GM12891 (cell line): ENCODE measurements around the gene PLPP7.

Experiments used
- DNase-seq: peaks from one replicate; pipeline ENCODE4 v3.0.0; 2011; ENCODE audit warnings: low spot score; ENCODE audit not compliant: insufficient read length
- FAIRE-seq: peaks from 2 replicates; lab custom pipeline; 2011; peaks lifted over from hg19 to GRCh38; lab: Jason Lieb, UNC
- PAX5 ChIP-seq: IDR thresholded peaks from 2 replicates; pipeline ENCODE4 v1.6.1; 2011; ENCODE audit warnings: low read length, moderate library complexity, mild to moderate bottlenecking; ENCODE audit not compliant: insufficient read depth, severe bottlenecking
- POLR2A ChIP-seq: IDR thresholded peaks from 2 replicates; pipeline ENCODE4 v1.6.1; 2011; ENCODE audit warnings: low read depth, low read length, control low read depth
- POLR2AphosphoS5 ChIP-seq: IDR thresholded peaks from 2 replicates; pipeline ENCODE4 v1.6.1; 2011; ENCODE audit warnings: low read depth, low read length, control low read depth
- POU2F2 ChIP-seq: IDR thresholded peaks from 2 replicates; pipeline ENCODE4 v1.6.1; 2011; ENCODE audit warnings: low read depth, mild to moderate bottlenecking, control low read depth, low read length, moderate library complexity
- SPI1 ChIP-seq: IDR thresholded peaks from 2 replicates; pipeline ENCODE4 v1.6.1; 2011; ENCODE audit warnings: low read depth, low read length, control low read depth
- TAF1 ChIP-seq: IDR thresholded peaks from 2 replicates; pipeline ENCODE4 v1.6.1; 2011; ENCODE audit warnings: low read depth, low read length, control low read depth

The PLPP7 gene

DNA sequence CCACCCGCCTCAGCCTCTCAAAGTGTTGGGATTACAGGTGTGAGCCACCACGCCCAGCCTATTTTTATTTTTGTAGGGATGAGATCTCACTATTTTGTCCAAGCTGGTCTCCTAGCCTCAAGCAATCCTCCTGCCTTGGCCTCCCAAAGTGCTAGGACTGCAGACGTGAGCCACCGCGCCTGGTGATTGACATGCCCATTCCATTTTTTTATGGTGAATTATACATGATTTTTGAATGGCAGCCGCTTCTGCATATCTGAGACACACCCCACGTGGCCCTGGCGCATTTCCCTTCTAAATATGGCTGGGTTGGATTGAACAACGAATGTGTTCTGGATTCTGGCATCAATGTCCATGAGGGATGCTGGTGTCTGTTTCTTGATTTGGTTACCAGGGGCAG lies 22.7 kb downstream of the PLPP7 start:
- DNase-seq (no peak), FAIRE-seq (no peak)
- no peak for TF ChIP-seq TAF1

DNA sequence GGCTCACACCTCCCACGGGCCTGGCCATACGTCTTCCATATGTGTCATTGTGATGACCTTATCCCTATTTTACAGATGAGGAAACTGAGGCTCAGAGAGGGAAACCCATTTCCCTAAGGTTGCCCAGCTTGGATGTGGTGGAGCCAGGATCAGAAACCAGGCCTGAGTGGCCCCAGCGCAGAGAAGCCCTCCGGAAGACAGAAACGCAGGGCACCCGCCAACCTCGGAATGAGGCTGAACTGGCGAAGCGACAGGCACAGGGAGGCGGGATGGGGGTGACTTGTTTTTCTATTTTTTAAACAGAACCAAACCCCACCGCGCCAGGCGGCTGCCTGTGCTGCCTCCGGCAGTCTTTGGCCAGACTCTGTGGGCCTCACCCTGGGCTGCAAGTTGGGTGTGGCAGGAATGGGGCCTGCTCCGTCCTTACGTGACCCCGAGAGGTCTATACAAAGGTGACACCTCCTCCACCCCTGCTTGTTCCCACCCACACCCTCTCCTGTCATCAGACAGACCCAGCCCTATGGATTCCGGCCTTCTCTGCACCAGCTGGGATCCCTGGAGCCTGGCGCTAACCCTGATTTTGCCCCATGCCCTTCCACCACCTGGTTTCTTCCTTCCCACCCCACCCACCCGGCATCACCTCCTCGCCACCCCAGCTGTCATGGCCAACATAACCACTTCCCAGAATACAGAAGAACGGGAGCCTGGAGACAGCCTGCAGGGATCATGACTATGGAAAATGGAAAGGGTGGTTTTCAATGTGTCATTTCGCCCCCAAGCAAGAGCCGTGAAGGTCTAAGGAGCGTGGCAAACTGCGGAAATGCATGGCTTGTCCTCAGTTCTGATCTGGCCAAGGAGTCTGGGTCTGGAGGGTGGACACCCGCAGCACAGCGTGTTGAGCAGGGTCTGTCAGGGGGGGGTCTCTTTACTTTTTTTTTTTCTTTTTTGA lies 23.6 kb downstream of the PLPP7 start:
- DNase-seq: no peak
- FAIRE-seq: no peak
- TF ChIP-seq POU2F2: no peak
- TF ChIP-seq POLR2AphosphoS5: no peak
- TF ChIP-seq TAF1: no peak
- TF ChIP-seq PAX5: no peak
- TF ChIP-seq POLR2A: no peak
- no peak for TF ChIP-seq SPI1

DNA sequence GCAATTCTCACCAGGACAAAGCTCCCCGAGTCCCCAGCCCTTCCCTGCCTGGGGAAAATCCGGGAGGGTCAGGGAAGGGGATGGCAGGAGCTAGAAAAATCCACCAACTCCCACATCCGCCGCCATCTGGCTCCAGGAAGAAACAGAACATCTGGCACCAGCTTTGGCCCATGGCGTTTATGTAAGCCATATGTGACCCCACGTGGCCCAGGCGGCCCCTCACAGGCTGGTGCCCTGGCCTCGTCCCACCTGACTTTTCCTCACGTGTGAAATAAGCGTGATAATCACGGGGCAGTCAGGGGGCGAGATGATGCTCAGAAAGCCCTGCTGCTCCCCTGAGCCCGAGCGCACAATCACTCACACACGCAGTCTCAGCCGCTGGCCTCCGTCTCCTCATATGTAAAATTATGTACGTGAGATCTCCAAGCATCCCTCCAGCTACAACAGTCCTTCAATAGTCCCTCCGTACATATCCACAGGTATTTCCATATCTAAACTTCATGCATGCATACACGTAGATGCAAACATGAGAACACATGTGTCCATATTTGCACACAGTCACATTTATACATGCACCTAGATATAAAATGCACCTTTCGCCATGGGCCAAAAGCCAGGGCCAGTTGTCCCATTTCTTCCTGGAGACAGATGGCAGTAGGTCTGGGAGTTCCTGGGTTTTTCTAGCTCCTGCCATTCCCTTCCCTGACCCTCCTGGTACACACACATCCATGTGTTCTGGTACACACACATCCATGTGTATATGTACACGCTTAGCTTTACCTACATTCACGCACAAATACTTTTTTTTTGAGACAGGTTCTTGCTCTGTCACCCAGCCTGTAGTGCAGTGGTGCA lies 28.9 kb downstream of the PLPP7 start:
- DNase-seq: no peak
- FAIRE-seq: no peak
- TF ChIP-seq POU2F2 (no peak), SPI1 (no peak), TAF1 (no peak), POLR2A (no peak), PAX5 (no peak), POLR2AphosphoS5 (no peak)

DNA sequence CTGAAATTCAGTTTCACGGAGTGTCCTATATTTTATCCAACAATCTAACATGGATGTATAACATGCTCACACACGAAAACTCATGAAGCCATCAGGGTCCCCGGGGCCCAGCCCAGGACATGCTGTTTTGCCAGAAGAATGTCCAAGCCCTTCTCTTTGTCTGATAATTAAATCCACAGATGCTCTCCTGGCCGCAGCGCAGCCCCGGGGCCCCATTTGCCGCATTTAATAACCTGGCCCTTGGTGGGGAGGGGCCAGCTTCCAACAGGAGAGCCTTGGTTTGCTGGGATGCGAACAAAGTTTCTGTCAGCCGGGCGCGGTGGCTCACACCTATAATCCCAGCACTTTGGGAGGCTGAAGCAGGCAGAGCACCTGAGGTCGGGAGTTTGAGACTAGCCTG lies 30.0 kb downstream of the PLPP7 start:
- TF ChIP-seq SPI1: no peak
- TF ChIP-seq TAF1: no peak
- TF ChIP-seq PAX5: no peak
- no peak for TF ChIP-seq POLR2A
- no peak for TF ChIP-seq POLR2AphosphoS5
- no peak for TF ChIP-seq POU2F2
- DNase-seq: no peak
- FAIRE-seq: no peak

DNA sequence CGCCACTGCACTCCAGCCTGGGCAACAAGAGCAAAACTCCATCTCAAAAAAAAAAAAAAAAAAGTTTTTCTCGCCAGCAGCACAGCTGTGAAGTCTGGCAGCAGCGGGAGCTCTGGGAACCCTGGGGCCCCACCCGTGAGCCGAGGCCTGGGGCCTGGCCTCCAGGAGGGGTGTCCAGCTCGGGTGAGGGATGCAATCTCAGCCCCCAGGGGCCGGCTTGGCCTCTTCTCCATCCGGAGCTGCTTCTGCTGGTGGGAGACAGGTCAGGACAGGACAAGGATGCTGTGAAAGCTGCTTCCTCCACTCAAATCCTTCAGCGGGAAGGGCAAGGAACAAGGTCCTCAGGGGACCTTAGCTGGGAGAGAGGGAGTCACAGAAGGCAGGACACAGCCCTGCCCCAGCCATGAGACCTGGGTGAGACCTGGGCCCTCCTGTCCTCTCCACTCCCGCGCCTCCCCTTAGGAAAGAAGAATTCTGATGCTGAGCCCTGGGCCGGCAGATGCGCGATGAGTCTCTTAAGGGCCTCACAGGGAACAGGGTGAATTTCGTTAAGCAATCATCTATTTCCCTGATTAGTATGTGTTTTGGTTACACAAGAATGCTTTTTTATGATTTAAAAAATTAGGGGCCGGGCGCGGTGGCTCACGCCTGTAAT lies 30.6 kb downstream of the PLPP7 start:
- FAIRE-seq (no peak), DNase-seq (no peak)
- no peak for TF ChIP-seq POLR2AphosphoS5
- TF ChIP-seq SPI1: no peak
- no peak for TF ChIP-seq POLR2A

DNA sequence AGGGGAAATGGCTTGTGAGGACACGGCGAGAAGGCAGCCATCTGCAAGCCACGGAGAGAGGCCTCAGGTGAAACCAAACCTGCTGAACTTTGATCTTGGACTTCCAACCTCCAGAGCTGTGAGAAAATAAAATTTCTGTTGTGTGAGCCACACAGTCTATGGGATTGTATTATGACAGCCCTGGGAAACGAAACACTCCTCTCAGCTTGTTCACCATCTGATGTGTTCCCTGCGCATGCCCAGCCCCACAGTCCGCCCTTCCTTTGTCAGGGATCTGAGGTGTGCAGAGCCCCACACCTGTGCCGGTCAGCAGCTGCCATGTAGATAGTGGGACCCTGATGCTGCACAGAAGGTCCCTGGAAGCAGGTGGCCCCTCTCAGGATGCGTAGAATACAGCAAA lies 34.1 kb downstream of the PLPP7 start:
- TF ChIP-seq PAX5: no peak
- no peak for TF ChIP-seq TAF1
- no peak for TF ChIP-seq POLR2AphosphoS5
- TF ChIP-seq POU2F2: no peak
- TF ChIP-seq SPI1: no peak
- TF ChIP-seq POLR2A: no peak
- DNase-seq (no peak), FAIRE-seq (no peak)

DNA sequence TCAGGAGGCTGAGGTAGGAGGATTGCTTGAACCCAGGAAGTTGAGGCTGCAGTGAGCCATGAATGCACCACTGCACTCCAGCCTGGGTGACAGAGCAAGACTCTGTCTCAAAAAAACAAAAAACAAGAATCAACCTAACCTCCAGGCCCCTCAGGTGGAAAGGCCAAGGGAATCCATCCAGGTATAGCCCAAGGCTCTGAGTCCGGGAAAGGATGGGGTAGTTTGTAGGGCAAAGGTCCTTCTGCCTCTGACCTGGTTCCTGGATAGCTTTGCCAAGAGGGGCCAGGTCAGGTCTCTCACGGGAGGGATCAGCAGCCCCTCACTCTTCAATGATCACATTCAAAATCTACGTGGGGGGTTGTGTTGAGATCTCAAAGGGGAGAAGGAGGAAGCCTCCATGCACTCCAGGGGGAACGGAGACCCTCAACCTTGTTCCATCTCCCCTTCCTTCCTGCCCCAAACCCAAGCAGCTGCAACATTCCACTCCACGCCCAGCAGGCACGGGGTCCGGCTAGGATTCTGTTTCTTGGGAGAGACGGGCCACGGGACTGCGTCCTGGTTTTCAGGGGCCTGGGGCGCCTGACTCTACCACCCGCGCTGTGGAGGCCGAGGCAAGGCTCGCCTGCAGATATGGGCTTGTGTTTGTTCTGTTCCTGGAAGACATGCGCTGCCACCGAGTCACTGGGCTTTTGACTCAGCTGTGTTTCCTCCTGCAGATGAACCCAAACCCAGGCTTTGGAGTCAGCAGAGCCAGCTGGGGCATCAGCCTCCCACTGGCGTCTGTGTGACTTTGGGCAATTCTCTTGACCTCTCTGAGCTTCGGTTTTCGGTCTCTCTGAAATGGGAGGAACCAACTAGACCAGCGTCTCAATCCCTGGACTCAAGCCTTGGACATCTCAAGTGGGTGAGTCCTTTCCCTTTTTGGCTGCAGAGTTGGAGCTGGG lies 35.5 kb downstream of the PLPP7 start:
- TF ChIP-seq PAX5 (no peak), POLR2AphosphoS5 (no peak), POLR2A (no peak), SPI1 (no peak)
- no peak for FAIRE-seq

DNA sequence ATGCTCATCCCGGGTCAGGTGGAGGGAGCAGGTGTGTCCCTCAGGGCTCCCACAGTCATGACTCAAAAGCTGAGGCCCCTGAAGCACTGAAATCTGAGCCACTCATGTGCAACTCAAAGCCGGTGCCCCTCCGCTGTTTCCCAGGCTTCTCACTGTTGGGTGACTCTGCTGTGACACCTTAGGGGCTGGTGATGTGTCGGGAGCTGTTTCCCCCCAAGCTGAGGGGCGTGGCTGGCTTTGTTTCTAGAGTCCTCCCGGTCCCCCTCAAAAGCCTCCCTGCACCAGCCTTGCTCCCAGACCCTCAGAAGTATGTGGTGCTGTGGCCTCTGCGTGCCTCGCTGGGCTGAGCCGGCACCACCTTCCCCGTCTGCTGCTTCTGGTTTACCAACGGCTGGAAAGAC lies 39.7 kb downstream of the PLPP7 start:
- DNase-seq (no peak), FAIRE-seq (no peak)
- TF ChIP-seq TAF1 (no peak), POLR2A (no peak), POU2F2 (no peak), SPI1 (no peak), POLR2AphosphoS5 (no peak), PAX5 (no peak)

More for the DNA sequence above, 35.5 kb downstream of the PLPP7 start:
- DNase-seq: no peak
